ENCODE results near the gene NDST4.

Gene NDST4

DNA sequence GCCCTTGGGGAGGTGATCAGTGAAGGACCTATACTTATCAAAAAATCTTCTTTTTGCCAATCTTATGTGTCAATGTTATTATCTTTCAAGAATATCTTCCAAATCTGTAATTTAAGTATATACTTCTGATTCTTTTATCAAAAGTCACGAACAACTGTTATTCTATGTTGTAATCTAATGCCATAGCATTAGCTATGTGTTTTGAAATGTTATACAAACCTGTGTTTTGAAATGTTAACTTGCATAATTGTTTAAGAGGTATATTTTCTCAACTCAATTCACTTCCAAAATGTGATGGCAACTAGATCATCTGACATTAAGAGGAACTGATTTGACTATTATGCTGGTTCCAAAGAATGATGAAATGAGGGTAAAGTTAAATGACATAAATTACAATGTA lies 113.5 kb downstream of the NDST4 start:
- TF ChIP-seq, protein P1, sequence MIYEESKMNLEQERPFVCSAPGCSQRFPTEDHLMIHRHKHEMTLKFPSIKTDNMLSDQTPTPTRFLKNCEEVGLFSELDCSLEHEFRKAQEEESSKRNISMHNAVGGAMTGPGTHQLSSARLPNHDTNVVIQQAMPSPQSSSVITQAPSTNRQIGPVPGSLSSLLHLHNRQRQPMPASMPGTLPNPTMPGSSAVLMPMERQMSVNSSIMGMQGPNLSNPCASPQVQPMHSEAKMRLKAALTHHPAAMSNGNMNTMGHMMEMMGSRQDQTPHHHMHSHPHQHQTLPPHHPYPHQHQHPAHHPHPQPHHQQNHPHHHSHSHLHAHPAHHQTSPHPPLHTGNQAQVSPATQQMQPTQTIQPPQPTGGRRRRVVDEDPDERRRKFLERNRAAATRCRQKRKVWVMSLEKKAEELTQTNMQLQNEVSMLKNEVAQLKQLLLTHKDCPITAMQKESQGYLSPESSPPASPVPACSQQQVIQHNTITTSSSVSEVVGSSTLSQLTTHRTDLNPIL (CRISPR knock-in tag; IDR thresholded peaks at IDR 0.05; ENCODE audit: low read depth), result no peak
- TF ChIP-seq, protein P2, sequence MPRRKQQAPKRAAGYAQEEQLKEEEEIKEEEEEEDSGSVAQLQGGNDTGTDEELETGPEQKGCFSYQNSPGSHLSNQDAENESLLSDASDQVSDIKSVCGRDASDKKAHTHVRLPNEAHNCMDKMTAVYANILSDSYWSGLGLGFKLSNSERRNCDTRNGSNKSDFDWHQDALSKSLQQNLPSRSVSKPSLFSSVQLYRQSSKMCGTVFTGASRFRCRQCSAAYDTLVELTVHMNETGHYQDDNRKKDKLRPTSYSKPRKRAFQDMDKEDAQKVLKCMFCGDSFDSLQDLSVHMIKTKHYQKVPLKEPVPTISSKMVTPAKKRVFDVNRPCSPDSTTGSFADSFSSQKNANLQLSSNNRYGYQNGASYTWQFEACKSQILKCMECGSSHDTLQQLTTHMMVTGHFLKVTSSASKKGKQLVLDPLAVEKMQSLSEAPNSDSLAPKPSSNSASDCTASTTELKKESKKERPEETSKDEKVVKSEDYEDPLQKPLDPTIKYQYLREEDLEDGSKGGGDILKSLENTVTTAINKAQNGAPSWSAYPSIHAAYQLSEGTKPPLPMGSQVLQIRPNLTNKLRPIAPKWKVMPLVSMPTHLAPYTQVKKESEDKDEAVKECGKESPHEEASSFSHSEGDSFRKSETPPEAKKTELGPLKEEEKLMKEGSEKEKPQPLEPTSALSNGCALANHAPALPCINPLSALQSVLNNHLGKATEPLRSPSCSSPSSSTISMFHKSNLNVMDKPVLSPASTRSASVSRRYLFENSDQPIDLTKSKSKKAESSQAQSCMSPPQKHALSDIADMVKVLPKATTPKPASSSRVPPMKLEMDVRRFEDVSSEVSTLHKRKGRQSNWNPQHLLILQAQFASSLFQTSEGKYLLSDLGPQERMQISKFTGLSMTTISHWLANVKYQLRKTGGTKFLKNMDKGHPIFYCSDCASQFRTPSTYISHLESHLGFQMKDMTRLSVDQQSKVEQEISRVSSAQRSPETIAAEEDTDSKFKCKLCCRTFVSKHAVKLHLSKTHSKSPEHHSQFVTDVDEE (CRISPR knock-in tag; IDR thresholded peaks at IDR 0.05), result no peak
- no peak for TF ChIP-seq OSR1 (CRISPR knock-in tag; IDR thresholded peaks at IDR 0.05)
- no peak for ATAC-seq

DNA sequence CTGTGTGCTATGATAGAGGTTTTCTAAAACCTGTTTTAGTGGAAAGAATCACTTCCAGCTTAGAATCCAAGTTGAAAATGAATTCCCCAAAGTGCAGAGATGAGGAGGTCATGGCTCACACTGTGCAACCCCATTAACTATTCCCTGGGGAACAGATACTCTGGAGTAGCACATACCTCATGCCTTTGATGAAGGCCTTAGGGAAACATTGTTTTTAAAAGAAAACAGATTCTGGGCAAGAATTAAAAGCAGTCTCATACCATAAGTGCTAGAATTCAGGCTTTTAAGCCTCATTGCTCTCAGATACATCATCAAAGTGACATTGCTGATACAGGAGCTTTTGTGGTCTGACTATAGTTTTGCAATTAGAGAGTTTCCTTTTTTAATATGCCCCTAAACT lies 115.1 kb downstream of the NDST4 start:
- no peak for TF ChIP-seq ZFP3 (CRISPR knock-in tag; IDR thresholded peaks at IDR 0.05)
- TF ChIP-seq, protein P1 (CRISPR knock-in tag; IDR thresholded peaks at IDR 0.05; ENCODE audit: low read depth), result no peak
- no peak for ATAC-seq

DNA sequence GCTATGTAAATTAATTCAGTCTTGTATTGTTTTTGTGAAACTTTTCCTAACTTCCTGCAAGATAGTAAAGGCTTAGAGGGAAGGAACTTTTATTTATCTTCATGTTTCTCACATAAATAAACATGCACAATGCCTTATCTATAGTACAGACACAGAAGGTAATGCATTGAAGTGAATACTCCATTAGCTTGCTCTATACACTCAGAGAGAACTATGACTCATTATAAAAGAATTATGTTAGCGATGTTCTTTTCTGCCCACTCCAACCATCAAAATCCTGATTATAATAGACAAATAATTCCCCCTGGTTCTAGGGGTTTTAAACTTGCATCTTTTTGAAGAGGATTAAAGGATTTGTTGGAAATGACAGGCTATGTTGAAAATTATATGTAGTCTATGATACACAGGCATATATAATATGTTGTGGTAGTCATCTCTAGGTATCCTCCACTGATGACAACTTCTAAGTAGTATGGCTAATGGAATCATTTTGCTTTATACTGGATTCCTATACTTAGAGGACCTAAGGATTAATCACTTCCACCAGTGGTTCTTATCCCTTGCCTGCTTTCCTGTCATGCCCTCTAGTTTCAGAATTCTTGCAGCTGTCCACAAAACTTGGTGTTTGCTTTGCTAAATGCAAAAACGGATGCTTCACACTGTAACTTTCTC lies 115.7 kb downstream of the NDST4 start:
- ATAC-seq, result no peak
- no peak for TF ChIP-seq TOX (CRISPR knock-in tag; IDR thresholded peaks at IDR 0.05; ENCODE audit: borderline replicate concordance)

DNA sequence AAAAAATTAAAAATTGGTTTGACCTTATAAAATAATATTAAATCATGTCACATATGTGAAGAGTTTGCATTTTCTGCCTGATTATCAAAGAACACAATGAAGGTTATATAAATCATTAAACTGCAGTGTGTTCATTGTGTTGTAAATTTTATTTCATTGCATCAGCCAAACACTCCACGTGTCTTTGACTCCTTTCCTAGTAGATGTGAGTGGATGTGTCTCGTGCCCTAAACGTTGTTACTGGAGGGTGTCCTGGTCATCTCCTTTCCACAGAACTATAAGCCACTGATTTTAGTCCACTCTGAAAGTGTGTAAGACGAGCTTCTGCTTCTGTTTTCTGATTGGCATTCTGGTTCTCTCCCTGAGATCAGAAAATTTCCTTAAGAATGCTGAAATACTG lies 127.3 kb downstream of the NDST4 start:
- ATAC-seq, result no peak
- TF ChIP-seq ZFP30 (CRISPR knock-in tag; IDR thresholded peaks at IDR 0.05), result no peak
- no peak for TF ChIP-seq TOX (CRISPR knock-in tag; IDR thresholded peaks at IDR 0.05; ENCODE audit: borderline replicate concordance)
- TF ChIP-seq BACH2 (CRISPR knock-in tag; IDR thresholded peaks at IDR 0.05; ENCODE audit: borderline replicate concordance), result no peak
- TF ChIP-seq, protein P3, sequence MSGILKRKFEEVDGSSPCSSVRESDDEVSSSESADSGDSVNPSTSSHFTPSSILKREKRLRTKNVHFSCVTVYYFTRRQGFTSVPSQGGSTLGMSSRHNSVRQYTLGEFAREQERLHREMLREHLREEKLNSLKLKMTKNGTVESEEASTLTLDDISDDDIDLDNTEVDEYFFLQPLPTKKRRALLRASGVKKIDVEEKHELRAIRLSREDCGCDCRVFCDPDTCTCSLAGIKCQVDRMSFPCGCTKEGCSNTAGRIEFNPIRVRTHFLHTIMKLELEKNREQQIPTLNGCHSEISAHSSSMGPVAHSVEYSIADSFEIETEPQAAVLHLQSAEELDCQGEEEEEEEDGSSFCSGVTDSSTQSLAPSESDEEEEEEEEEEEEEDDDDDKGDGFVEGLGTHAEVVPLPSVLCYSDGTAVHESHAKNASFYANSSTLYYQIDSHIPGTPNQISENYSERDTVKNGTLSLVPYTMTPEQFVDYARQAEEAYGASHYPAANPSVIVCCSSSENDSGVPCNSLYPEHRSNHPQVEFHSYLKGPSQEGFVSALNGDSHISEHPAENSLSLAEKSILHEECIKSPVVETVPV (CRISPR knock-in tag; IDR thresholded peaks at IDR 0.05), result no peak
- no peak for TF ChIP-seq PPARA (CRISPR knock-in tag; IDR thresholded peaks at IDR 0.05; ENCODE audit: borderline replicate concordance)
- TF ChIP-seq OSR1 (CRISPR knock-in tag; IDR thresholded peaks at IDR 0.05), result no peak
- TF ChIP-seq ZC3H10 (CRISPR knock-in tag; IDR thresholded peaks at IDR 0.05), result no peak
- TF ChIP-seq, protein P1 (CRISPR knock-in tag; IDR thresholded peaks at IDR 0.05; ENCODE audit: low read depth), result no peak
- TF ChIP-seq, protein P2 (CRISPR knock-in tag; IDR thresholded peaks at IDR 0.05), result no peak
- no peak for TF ChIP-seq SNAI2 (CRISPR knock-in tag; IDR thresholded peaks at IDR 0.05)
- TF ChIP-seq TCF4 (CRISPR knock-in tag; IDR thresholded peaks at IDR 0.05; ENCODE audit: borderline replicate concordance), result no peak
- no peak for TF ChIP-seq CSDC2 (CRISPR knock-in tag; IDR thresholded peaks at IDR 0.05)
- TF ChIP-seq, protein P4, sequence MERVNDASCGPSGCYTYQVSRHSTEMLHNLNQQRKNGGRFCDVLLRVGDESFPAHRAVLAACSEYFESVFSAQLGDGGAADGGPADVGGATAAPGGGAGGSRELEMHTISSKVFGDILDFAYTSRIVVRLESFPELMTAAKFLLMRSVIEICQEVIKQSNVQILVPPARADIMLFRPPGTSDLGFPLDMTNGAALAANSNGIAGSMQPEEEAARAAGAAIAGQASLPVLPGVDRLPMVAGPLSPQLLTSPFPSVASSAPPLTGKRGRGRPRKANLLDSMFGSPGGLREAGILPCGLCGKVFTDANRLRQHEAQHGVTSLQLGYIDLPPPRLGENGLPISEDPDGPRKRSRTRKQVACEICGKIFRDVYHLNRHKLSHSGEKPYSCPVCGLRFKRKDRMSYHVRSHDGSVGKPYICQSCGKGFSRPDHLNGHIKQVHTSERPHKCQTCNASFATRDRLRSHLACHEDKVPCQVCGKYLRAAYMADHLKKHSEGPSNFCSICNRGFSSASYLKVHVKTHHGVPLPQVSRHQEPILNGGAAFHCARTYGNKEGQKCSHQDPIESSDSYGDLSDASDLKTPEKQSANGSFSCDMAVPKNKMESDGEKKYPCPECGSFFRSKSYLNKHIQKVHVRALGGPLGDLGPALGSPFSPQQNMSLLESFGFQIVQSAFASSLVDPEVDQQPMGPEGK (CRISPR knock-in tag; IDR thresholded peaks at IDR 0.05; ENCODE audit: borderline replicate concordance), result no peak

Measured in SK-N-SH treated with all-trans-retinoic acid at 6 μM for 48 hours (cell line).